GM21390 (cell line): ENCODE data around the gene ACTL7A.
"Not testable (repeated sequence)": the region's sequence is repeated elsewhere in the genome, so short reads cannot be mapped to it uniquely, and the experiment has no call there.

Experiments used
- ATAC-seq: cut with Tn5 transposase; IDR thresholded peaks from one replicate; pipeline ENCODE4 v1.9.1; 2021; ENCODE audit not compliant: unreplicated experiment

The ACTL7A gene, protein sequence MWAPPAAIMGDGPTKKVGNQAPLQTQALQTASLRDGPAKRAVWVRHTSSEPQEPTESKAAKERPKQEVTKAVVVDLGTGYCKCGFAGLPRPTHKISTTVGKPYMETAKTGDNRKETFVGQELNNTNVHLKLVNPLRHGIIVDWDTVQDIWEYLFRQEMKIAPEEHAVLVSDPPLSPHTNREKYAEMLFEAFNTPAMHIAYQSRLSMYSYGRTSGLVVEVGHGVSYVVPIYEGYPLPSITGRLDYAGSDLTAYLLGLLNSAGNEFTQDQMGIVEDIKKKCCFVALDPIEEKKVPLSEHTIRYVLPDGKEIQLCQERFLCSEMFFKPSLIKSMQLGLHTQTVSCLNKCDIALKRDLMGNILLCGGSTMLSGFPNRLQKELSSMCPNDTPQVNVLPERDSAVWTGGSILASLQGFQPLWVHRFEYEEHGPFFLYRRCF

DNA sequence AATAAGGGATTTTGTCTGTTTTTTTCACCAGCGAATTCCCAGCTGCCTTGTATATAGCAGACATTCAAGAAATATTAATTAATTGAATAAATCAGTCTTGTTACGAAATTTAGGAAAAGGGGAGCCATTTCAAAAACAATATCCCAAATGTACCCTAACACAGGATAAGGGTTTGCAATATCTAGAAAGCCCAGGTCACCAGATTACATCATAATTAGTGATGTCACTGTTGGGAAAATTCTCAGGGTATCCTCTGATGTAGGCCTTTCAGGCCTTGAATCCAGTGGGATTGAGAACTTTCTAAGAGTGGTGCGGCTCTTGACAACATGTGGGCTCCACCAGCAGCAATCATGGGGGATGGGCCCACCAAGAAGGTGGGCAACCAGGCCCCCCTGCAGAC, at the start of gene ACTL7A:
TSS of gene ACTL7A (plus strand) at position 270 of the 400 bp plus-strand sequence. CDS start at position 327, 57 bp downstream.
- ATAC-seq: no peak

GRCh38 chr9:108812396-108813025, 49.6 kb upstream of the ACTL7A start:
- ATAC-seq: no peak

- ATAC-seq: no peak
Observed at GRCh38 chr9:108813951-108814601, 48.0 kb upstream of the ACTL7A start.

DNA sequence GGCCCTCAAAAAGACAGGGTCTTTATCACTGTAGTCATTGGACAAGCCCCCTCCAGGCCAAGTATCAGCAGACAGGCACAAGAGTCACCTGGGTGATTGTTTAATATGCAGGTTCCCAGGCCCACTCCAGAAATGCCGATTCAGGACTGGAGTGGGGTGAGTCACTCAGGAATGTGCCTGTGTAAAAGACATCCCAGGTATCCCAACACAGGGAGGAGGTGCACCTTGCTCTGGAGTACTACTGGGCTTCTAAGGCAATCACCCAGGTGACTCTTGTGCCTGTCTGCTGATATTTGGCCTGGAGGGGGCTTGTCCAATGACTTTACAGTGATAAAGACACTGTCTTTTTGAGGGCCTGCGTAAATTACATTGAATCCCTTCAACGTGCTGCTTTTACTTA, 46.9 kb upstream of the ACTL7A start:
- ATAC-seq: no peak

DNA sequence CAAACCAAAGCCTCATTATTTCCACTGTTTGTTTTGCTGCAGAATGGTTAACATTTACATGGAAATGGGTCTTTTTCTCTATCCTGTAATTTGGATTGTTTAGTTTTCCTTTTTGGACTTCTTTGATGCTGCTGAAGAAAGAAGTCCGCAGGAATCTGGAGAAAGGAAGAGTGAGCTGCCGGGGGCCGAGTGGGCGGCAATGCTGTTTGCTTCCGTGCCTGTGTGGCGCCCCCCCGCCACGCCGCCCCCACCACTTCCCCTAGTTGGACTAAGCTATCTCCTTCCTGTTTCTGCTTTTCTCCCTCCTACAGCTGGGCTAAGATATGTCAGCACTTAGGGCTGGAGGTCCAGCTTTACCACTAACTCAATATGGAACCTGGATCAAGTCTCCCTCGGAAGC, 46.0 kb upstream of the ACTL7A start:
- ATAC-seq: no peak

DNA sequence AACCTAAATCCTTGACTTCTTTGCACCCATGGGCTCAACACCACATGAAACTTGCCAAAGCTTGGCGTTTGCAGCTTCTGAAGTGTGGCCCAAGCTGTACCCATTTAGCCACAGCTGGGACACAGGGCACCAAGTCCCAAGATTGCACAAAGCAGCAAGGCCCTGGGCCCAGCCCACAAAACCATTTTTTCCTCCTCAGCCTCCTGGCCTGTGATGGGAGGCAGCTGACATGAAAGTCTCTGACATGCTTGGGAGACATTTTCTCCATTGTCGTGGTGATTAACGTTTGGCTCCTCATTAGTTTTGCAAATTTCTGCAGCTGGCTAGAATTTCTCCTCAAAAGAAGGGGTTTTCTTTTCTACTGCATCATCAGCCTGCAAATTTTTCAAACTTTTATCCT, 38.2 kb upstream of the ACTL7A start:
- no peak for ATAC-seq

- ATAC-seq: no peak
Observed at GRCh38 chr9:108830272-108830671, 31.8 kb upstream of the ACTL7A start.

DNA sequence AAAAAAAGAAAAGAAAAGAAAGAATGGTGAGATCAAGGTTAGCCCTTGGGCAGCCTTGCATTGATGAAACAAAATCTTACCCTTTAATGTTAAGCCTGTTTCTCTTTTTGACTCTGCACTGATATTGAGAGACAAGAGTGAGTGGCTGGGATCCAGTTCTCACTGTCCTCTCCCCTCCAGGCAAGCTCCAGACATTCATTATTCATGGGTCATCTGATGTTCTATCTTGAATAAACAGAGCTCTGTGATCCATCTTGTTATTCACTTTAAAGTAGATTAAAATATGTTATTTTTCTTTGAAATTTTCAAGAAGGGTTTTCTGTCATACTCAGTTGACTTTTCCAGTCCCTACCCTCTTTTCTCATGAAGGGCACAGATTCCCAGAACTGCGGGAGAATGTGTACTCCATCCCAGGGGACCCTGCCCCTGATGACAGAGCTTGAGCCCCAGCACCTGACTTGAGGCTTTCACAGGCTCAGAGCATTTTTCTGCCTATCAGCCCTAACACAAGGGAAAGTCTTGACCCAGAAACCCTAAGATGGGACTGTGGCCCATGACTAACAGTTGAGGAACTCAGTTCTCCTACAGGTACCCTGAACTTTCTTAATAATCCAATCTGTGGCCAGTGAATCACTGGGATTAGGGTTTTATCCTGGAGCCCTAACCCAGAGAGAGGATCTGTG, 30.4 kb upstream of the ACTL7A start:
- ATAC-seq: no peak

GRCh38 chr9:108832179-108832500, 29.9 kb upstream of the ACTL7A start:
- no peak for ATAC-seq

GRCh38 chr9:108834959-108835665, 27.0 kb upstream of the ACTL7A start:
- ATAC-seq: no peak

GRCh38 chr9:108835831-108836230, 26.2 kb upstream of the ACTL7A start:
- no peak for ATAC-seq

DNA sequence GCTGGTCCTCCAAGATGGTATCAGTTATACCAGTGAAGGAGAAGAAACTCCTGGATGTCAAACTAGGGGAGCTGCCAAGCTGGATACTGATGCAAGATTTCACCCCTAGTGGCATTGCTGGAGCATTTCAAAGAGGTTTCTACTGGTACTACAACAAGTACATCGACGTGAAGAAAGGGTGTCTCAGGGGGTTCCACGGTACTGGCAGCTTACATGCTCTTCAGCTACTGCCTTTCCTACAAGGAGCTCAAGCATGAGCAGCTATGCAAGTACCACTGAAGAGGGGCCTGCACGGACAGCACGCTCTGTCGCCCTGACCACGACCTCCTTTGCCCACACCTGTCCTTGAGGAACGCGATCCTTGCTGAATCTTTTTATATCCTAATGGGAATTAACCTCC, 25.7 kb upstream of the ACTL7A start:
- ATAC-seq: no peak

DNA sequence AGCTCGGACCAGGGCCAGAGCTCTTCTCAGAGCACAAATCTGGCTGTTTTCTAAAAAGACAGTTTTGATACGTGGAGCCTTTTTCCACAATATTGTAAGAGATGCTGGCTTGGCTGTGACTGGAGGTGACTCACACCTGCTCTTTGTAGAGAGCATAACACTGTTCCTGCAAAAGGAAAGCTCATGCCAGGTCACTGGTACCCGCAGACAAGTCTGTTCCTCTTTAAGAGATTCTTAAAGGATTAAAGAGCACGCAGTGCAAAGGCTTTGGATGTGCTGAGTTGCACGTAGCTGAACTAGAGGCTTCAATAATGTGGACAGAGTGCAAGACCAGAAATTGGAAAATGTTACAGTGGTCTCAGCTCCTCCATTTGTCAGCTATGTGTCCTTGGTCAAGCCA, 25.3 kb upstream of the ACTL7A start:
- ATAC-seq: no peak

DNA sequence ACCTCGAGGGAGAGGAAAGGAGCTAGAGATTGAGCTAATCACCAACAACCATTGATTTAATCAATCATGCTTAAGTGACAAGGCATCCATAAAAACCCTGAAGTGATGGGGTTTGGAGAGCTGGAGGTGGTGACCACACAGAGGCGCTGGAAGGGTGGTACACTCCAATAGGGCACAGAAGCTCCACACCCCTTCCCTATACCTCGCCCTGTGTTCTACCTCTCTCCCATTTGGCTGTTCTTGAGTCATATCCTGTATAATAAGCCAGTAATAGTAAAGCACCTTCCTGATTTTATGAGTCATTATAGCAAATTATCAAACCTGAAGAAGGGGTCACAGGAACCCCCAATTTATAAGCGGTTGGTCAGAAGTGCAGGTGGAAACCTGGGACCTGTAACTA, 24.5 kb upstream of the ACTL7A start:
- ATAC-seq: no peak

GRCh38 chr9:108838017-108838416, 24.0 kb upstream of the ACTL7A start:
- ATAC-seq: no peak

GRCh38 chr9:108839561-108839960, 22.5 kb upstream of the ACTL7A start:
- ATAC-seq: not testable (repeated sequence)

DNA sequence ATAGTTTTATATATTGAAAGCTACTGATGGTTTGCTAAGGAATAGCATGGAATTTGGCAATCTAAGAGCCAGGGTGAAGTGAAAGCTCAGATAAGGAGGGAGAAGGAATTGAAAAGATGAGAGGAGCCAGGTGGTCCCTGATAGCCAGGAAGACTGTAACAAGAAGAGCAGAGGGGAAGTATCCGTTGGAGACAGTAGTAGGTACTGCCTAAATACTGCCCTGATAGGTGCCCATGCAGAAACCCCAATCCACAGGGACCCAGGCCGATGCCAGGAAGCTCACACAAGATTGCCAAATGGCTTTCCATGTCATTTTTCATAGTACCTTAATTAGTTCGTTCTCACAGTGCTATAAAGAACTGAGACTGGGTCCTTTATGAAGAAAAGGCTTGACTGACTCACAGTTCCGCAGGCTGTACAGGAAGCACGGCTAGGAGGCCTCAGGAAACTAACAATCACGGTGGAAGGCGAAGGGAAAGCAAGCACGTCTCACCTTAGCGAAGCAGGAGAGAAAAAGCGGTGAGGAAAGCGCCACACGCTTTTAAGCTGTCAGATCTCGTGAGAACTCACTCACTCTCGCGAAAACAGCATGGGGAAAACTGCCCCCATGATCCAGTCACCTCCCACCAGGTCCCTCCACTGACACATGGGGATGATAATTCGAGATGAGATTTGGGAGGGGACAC, 19.3 kb upstream of the ACTL7A start:
- ATAC-seq: no peak

DNA sequence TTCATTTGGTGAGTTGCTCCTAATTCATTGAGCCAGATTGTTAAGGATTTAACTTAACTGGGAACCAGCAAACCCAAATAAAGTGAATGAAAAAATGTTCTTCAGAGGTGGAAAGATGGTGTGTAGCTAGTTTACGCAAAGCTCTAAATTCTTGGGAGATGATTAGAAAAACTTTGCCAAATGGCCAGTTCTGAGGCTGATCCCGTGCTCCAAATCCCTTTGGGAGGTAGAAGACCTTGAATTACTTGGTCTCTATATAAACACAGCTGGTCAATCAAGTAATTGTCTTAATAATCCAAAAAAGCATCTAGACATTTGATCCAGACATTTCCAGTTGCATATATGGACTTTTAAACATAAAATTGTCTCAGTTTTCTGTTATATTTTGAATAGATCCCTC, 17.7 kb upstream of the ACTL7A start:
- ATAC-seq: no peak

DNA sequence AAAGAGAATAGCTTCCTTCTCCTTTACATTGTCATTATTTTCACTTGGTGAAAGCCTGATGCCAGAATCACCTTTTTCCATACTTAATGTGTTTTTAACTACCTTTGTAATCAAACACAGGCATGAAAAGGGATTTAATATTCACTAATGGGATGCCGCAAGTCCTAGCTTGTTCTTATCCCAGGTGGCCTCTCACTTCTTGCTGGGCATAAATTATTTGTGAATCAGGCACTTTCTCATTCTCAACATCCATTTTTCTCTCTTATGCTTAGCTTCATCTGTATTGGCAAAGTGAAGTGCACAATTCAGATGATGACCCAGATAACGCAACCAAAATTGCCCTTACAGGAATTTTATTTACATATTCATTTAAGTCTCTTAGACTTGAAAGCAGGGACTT, 17.2 kb upstream of the ACTL7A start:
- ATAC-seq: no peak

DNA sequence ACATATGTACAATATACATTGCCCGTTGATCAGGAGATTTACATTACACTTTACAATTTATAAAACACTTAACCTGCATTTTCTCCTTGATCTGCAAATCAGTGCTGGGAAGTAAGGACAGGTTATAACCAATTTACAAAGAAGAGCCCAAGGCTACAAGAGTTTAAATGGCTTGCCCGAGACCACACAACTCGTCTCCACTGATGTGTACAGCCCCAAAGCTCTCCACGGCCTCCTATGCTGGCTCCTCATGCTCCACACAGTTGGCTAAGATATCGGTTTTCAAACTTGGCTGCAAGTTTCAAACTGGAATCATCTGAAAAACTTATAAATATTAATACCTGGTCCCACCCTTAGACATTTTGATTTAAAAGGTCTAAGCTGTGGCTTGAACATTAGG, 16.6 kb upstream of the ACTL7A start:
- ATAC-seq: no peak
